Endodermal cell (in vitro differentiated cells): ENCODE results near the gene CCDC200. TPM values are rescaled to one million over a fixed set of nuclear protein-coding genes. Genes with fewer than 3 reads are reported as not detected.
A peak's percentile ranks its signal among the peaks of the same experiment; 100 is the strongest.
"Not testable (repeated sequence)": the region's sequence is repeated elsewhere in the genome, so short reads cannot be mapped to it uniquely, and the experiment has no call there.

Experiments used
- DNase-seq: peaks from one replicate; pipeline ENCODE4 v3.0.0-alpha.2; 2017
- H3K27ac ChIP-seq: 2 replicates; pipeline ENCODE4 v1.5.1; 2013; ENCODE audit warnings: mild to moderate bottlenecking, low read depth, low read length, moderate library complexity
- H3K27me3 ChIP-seq: 2 replicates; pipeline ENCODE4 v1.6.1; 2013; ENCODE audit warnings: mild to moderate bottlenecking, low read length, moderate library complexity; ENCODE audit not compliant: insufficient read depth, control insufficient read depth, poor library complexity, severe bottlenecking
- H3K36me3 ChIP-seq: 2 replicates; pipeline ENCODE4 v1.7.0; 2013; ENCODE audit warnings: mild to moderate bottlenecking, low read length, moderate library complexity; ENCODE audit not compliant: control insufficient read depth, insufficient read depth
- H3K4me1 ChIP-seq: one replicate; pipeline ENCODE4 v1.7.0; 2013; ENCODE audit warnings: low read length; ENCODE audit not compliant: control insufficient read depth, insufficient read depth
- H3K4me3 ChIP-seq: 2 replicates; pipeline ENCODE4 v1.5.1; 2013; ENCODE audit warnings: mild to moderate bottlenecking, low read length, moderate library complexity
- H3K9ac ChIP-seq: 2 replicates; pipeline ENCODE4 v1.6.1; 2013; ENCODE audit warnings: mild to moderate bottlenecking, low read length, moderate library complexity; ENCODE audit not compliant: poor library complexity, severe bottlenecking; ENCODE audit errors: extremely low read depth
- H3K9me3 ChIP-seq: 2 replicates; pipeline ENCODE4 v1.6.1; 2013; ENCODE audit warnings: mild to moderate bottlenecking, low read length, moderate library complexity; ENCODE audit not compliant: control insufficient read depth
- H3K27ac Mint-ChIP-seq: 2 replicates; pipeline ENCODE4 v1.8.0; 2020; ENCODE audit warnings: mixed read lengths
- H3K27me3 Mint-ChIP-seq: 2 replicates; pipeline ENCODE4 v1.8.0; 2021; ENCODE audit warnings: mild to moderate bottlenecking, mixed read lengths; ENCODE audit not compliant: insufficient read depth
- H3K36me3 Mint-ChIP-seq: 2 replicates; pipeline ENCODE4 v1.8.0; 2020; ENCODE audit warnings: low read depth, mixed read lengths
- H3K4me1 Mint-ChIP-seq: 2 replicates; pipeline ENCODE4 v1.8.0; 2020; ENCODE audit warnings: mixed read lengths
- H3K4me3 Mint-ChIP-seq: 2 replicates; pipeline ENCODE4 v1.8.0; 2020; ENCODE audit warnings: mild to moderate bottlenecking, moderate library complexity, mixed read lengths
- H3K9me3 Mint-ChIP-seq: 2 replicates; pipeline ENCODE4 v1.8.0; 2020; ENCODE audit warnings: mild to moderate bottlenecking, mixed read lengths
- WGBS, 2 experiments: methylation state at CpG; one replicate each; pipeline versions ENCODE4 v1.1.5 to v1.1.7; 2013; ENCODE audit warnings: missing lambda C conversion rate in 2 of 2, mixed read lengths in 1 of 2; ENCODE audit not compliant: insufficient coverage in 1 of 2, insufficient read length in 1 of 2; 5-methylcytosine and 5-hydroxymethylcytosine counted together
- total RNA-seq, 2 donors: library from RNA; stranded (reverse); fragmentation: NEBNext Ultra II Directional in 1 of 2; extraction: Animal tissue kit (Norgen Biotek cat#: 25700) in 1 of 2; gene quantifications; 2 replicates in 1 of 2; 3 replicates in 1 of 2; pipeline ENCODE4 v1.2.1, GENCODE V29; 2021
- TF ChIP-seq, protein P1 (sequence below): fragments of 200-600 bp; sonication (generic); conservative IDR thresholded peaks from 2 replicates; pipeline ENCODE4 v1.5.0; 2021; ENCODE audit warnings: antibody characterized with exemption, mild to moderate bottlenecking

Gene CCDC200
- total RNA-seq, 2 donors from 2014 or later, result not detected

DNA sequence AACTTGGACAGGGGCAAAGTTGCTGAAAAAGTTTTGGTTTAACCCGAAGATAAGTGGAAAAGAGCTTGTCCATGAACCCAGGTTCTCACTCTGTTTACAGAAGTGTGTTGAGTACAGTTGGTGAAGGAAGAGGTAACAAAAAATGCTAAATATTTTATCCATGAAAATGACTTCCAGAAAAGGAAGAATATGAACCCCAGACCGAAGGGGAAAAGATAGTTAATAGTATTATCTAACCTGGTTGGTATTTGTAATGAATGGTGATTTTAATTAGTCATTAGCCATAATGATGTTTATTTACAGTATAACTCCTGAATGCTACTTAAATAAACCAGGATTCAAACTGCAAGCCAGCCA is 17.3 kb downstream of the CCDC200 start:
- TF ChIP-seq, protein P1, sequence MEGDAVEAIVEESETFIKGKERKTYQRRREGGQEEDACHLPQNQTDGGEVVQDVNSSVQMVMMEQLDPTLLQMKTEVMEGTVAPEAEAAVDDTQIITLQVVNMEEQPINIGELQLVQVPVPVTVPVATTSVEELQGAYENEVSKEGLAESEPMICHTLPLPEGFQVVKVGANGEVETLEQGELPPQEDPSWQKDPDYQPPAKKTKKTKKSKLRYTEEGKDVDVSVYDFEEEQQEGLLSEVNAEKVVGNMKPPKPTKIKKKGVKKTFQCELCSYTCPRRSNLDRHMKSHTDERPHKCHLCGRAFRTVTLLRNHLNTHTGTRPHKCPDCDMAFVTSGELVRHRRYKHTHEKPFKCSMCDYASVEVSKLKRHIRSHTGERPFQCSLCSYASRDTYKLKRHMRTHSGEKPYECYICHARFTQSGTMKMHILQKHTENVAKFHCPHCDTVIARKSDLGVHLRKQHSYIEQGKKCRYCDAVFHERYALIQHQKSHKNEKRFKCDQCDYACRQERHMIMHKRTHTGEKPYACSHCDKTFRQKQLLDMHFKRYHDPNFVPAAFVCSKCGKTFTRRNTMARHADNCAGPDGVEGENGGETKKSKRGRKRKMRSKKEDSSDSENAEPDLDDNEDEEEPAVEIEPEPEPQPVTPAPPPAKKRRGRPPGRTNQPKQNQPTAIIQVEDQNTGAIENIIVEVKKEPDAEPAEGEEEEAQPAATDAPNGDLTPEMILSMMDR, result no peak
- H3K27ac ChIP-seq, result no peak overlapping the region

GRCh38 chr17:43210576-43210975 is 17.8 kb downstream of the CCDC200 start:
- H3K9ac ChIP-seq, result peak overlapping the region; percentile 76
- H3K4me1 Mint-ChIP-seq, result peaks cover 21% of the 10 kb centered on the region
- TF ChIP-seq, protein P1, result no peak
- H3K36me3 Mint-ChIP-seq, result peaks cover 47% of the 10 kb centered on the region
- no peak for DNase-seq
- H3K4me1 ChIP-seq, result peaks cover 8% of the 10 kb centered on the region
- no peaks in the 10 kb centered on the region for H3K9me3 ChIP-seq
- H3K27ac Mint-ChIP-seq, result no peak overlapping the region
- H3K27me3 ChIP-seq, result no peaks in the 10 kb centered on the region
- 79 to 95% methylated on average over 2 to 3 of the region's 3 CpGs for WGBS, 2 experiments
- peak overlapping the region; percentile 81 for H3K4me3 Mint-ChIP-seq
- H3K36me3 ChIP-seq, result peaks cover 37% of the 10 kb centered on the region
- H3K27ac ChIP-seq, result no peak overlapping the region
- H3K27me3 Mint-ChIP-seq, result no peaks in the 10 kb centered on the region
- H3K4me3 ChIP-seq, result peak overlapping the region; percentile 81
- H3K9me3 Mint-ChIP-seq, result no peaks in the 10 kb centered on the region

More for the DNA sequence above, 17.3 kb downstream of the CCDC200 start:
- H3K4me1 ChIP-seq, result peaks cover 8% of the 10 kb centered on the region
- peak overlapping the region; percentile 40 for H3K27ac Mint-ChIP-seq
- no peaks in the 10 kb centered on the region for H3K27me3 ChIP-seq
- peak overlapping the region; percentile 76 for H3K9ac ChIP-seq
- H3K36me3 ChIP-seq, result peaks cover 42% of the 10 kb centered on the region
- H3K27me3 Mint-ChIP-seq, result no peaks in the 10 kb centered on the region
- no peaks in the 10 kb centered on the region for H3K9me3 Mint-ChIP-seq
- peak overlapping the region; percentile 81 for H3K4me3 Mint-ChIP-seq
- WGBS, 2 experiments, result 88 to 91% methylated on average over 2 of the region's 2 CpGs
- peak overlapping the region; percentile 81 for H3K4me3 ChIP-seq
- peaks cover 21% of the 10 kb centered on the region for H3K4me1 Mint-ChIP-seq
- no peaks in the 10 kb centered on the region for H3K9me3 ChIP-seq
- peaks cover 49% of the 10 kb centered on the region for H3K36me3 Mint-ChIP-seq
- no peak for DNase-seq

DNA sequence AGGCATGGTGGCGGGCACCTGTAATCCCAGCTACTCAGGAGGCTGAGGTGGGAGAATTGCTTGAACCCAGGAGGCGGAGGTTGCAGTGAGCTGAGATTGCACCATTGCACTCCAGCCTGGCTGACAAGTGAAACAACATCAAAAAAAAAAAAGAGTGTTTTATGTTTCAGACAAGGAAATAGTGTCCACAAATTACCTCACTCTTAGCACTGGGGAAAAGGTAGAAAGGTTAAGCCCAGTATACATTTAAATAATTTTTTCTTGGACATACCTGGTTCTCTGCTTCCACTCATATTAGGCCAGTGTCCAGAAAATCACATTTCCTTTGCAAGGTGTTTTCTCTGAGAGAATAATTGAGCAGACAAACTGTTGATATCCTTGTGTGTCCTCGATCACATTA is 25.4 kb downstream of the CCDC200 start:
- not testable (repeated sequence) for H3K27ac Mint-ChIP-seq, H3K9me3 ChIP-seq, DNase-seq, H3K4me1 ChIP-seq, H3K4me3 ChIP-seq, H3K27me3 ChIP-seq, H3K4me3 Mint-ChIP-seq, H3K9me3 Mint-ChIP-seq, H3K27ac ChIP-seq, H3K27me3 Mint-ChIP-seq, H3K9ac ChIP-seq, H3K4me1 Mint-ChIP-seq
- WGBS, 2 experiments, result 81 to 96% methylated on average over 2 to 3 of the region's 3 CpGs
- H3K36me3 ChIP-seq, result peaks cover 65% of the 10 kb centered on the region
- peaks cover 68% of the 10 kb centered on the region for H3K36me3 Mint-ChIP-seq

GRCh38 chr17:43200127-43200526 is 28.3 kb downstream of the CCDC200 start:
- no peaks in the 10 kb centered on the region for H3K4me1 ChIP-seq
- Mint-ChIP-seq H3K4me3 (no peak overlapping the region), H3K4me1 (no peaks in the 10 kb centered on the region), H3K36me3 (peaks cover 66% of the 10 kb centered on the region), H3K9me3 (no peaks in the 10 kb centered on the region), H3K27me3 (no peaks in the 10 kb centered on the region), H3K27ac (no peak overlapping the region)
- H3K9me3 ChIP-seq, result no peaks in the 10 kb centered on the region
- H3K27me3 ChIP-seq, result no peaks in the 10 kb centered on the region
- no peak overlapping the region for H3K27ac ChIP-seq
- no peak for DNase-seq
- H3K36me3 ChIP-seq, result peaks cover 69% of the 10 kb centered on the region
- 89 to 94% methylated on average over 3 to 4 of the region's 4 CpGs for WGBS, 2 experiments
- no peak overlapping the region for H3K9ac ChIP-seq
- TF ChIP-seq, protein P1, result no peak
- no peak overlapping the region for H3K4me3 ChIP-seq
